GM19455 (cell line): ENCODE results near the gene TRABD2B.

Source experiments
- ATAC-seq: cut with Tn5 transposase; IDR thresholded peaks from one replicate; pipeline ENCODE4 v1.9.1; 2021; ENCODE audit not compliant: unreplicated experiment

TRABD2B gene

GRCh38 chr1:47738560-47739182, 258.5 kb downstream of the TRABD2B start:
- no peak for ATAC-seq

- no peak for ATAC-seq
These were observed 264.7 kb downstream of the TRABD2B start for GRCh38 chr1:47732489-47732888.

GRCh38 chr1:47731730-47732129, 265.5 kb downstream of the TRABD2B start:
- no peak for ATAC-seq

- no peak for ATAC-seq
These were observed 267.5 kb downstream of the TRABD2B start for GRCh38 chr1:47729685-47730084.

GRCh38 chr1:47727697-47728085, 269.5 kb downstream of the TRABD2B start:
- no peak for ATAC-seq

GRCh38 chr1:47727051-47727696, 270.0 kb downstream of the TRABD2B start:
- ATAC-seq, result no peak

- ATAC-seq, result peak; percentile 80
These were observed 271.0 kb downstream of the TRABD2B start for GRCh38 chr1:47725992-47726855.

GRCh38 chr1:47725511-47725991, 271.6 kb downstream of the TRABD2B start:
- ATAC-seq, result no peak

- no peak for ATAC-seq
These were observed 272.1 kb downstream of the TRABD2B start for GRCh38 chr1:47725000-47725473.

- no peak for ATAC-seq
These were observed 272.7 kb downstream of the TRABD2B start for GRCh38 chr1:47724432-47724999.

- ATAC-seq, result no peak
These were observed 274.1 kb downstream of the TRABD2B start for GRCh38 chr1:47722909-47723580.

- no peak for ATAC-seq
These were observed 275.1 kb downstream of the TRABD2B start for GRCh38 chr1:47722101-47722500.

- no peak for ATAC-seq
These were observed 277.1 kb downstream of the TRABD2B start for GRCh38 chr1:47720111-47720510.

GRCh38 chr1:47717341-47717740, 279.8 kb downstream of the TRABD2B start:
- ATAC-seq, result no peak

GRCh38 chr1:47713975-47714767, 283.0 kb downstream of the TRABD2B start:
- no peak for ATAC-seq

GRCh38 chr1:47713333-47713953, 283.7 kb downstream of the TRABD2B start:
- ATAC-seq, result no peak

- no peak for ATAC-seq
These were observed 284.4 kb downstream of the TRABD2B start for GRCh38 chr1:47712596-47713299.

GRCh38 chr1:47711848-47712492, 285.2 kb downstream of the TRABD2B start:
- ATAC-seq, result no peak
